Measurements from ENCODE around the gene INTS3. TPM values are rescaled to one million over a fixed set of nuclear protein-coding genes. Genes with fewer than 3 reads are reported as not detected.

INTS3 gene
- total and polyA plus RNA-seq, 2 of the 8 experiments (the other 6 are each of a cell fraction or from before 2014, with no cell fraction given) = 66.8 to 93.2 TPM

DNA sequence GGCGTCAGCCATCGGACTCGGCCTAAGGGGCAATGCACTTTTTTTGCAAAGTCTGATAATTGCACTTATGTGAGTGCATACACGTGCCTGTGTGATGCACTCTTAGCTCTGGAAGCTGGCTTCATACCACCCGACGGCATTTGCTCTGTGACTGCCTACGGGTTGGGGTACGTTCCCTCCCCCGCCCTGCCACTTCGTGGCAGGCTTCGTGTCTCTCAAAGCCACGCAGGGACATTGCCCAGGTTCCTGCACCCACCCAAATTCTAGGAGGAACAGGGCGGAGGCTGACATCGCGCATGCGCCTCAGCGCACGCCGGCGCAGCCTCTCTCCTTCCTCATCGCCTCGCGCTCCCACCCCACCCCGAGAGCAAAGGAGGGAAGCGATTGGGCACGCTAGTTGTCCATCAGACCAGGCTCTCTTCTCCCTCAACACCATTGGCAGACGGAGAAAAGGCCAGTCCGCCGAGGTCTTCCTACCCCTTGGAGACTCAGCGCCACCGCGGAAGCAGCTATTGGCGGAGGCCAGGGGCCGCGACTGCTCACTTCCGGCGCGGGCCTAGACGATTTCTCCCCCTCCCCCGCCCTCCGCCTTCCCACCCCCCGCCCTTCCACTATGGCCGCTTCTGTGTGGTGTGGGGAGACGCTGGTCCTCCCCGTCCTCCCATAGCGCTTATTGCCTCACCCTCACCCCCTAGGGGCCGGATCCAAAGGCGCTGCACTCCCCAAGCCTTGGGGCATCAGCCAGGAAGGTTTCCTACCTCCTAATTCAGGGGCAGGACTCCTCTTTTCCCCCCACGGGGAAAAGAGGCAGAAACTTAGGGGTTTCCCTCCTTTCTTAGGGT is at the start of gene INTS3 (continued):
- TF ChIP-seq RBBP5 (IDR thresholded peaks at IDR 0.05; ENCODE audit: borderline replicate concordance, low read depth, low read length) = no peak
- TF ChIP-seq EP300 (IDR thresholded peaks at IDR 0.05; ENCODE audit: borderline replicate concordance in 1 of 2, low read depth in 2 of 2, low read length in 2 of 2) = no peak
- TF ChIP-seq, protein P1, sequence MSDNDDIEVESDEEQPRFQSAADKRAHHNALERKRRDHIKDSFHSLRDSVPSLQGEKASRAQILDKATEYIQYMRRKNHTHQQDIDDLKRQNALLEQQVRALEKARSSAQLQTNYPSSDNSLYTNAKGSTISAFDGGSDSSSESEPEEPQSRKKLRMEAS (IDR thresholded peaks at IDR 0.05) = peak; percentile 45; the same call in 1 of the 2 replicates
- peak; percentile 78 for TF ChIP-seq SP2 (IDR thresholded peaks at IDR 0.05; ENCODE audit: low read length)
- no peak for TF ChIP-seq KDM4A (IDR thresholded peaks at IDR 0.05; ENCODE audit: low read depth, low read length, severe bottlenecking)
- no peak for TF ChIP-seq RXRA (IDR thresholded peaks at IDR 0.05; ENCODE audit: insufficient read depth, low read depth, low read length)
- no peak for TF ChIP-seq HDAC2 (IDR thresholded peaks at IDR 0.05; ENCODE audit: borderline replicate concordance in 1 of 2, low read depth in 2 of 2, low read length in 2 of 2)
- TF ChIP-seq JUN (IDR thresholded peaks at IDR 0.05; ENCODE audit: low read depth, low read length) = no peak
- peak; percentile 55; the same call in 1 of the 2 replicates for TF ChIP-seq PHF8 (conservative IDR thresholded peaks at IDR 0.05; ENCODE audit: low read depth, low read length)
- no peak for TF ChIP-seq SIRT6 (IDR thresholded peaks at IDR 0.05; ENCODE audit: low read length)
- peak; percentile 98 for TF ChIP-seq SP1 (IDR thresholded peaks at IDR 0.05; ENCODE audit: low read depth, low read length)
- TF ChIP-seq SRF (IDR thresholded peaks at IDR 0.05; ENCODE audit: low read depth, low read length) = no peak
- TF ChIP-seq FOSL1 (IDR thresholded peaks at IDR 0.05; ENCODE audit: insufficient read depth, low read depth, low read length) = no peak
- no peak for TF ChIP-seq SIX5 (IDR thresholded peaks at IDR 0.05; ENCODE audit: low read depth, low read length)
- TF ChIP-seq KDM1A (IDR thresholded peaks at IDR 0.05; ENCODE audit: borderline replicate concordance, low read length) = no peak
- TF ChIP-seq CHD2 (IDR thresholded peaks at IDR 0.05; ENCODE audit: low read length) = peak; percentile 90
- TF ChIP-seq CEBPB (IDR thresholded peaks at IDR 0.05; ENCODE audit: low read depth, low read length) = no peak
- TF ChIP-seq TAF7 (optimal IDR thresholded peaks at IDR 0.05; ENCODE audit: borderline replicate concordance, low read depth, low read length) = peak; percentile 15
- peak; percentile 81 for TF ChIP-seq NRF1 (IDR thresholded peaks at IDR 0.05; ENCODE audit: low read depth, low read length)
- TF ChIP-seq EGR1 (IDR thresholded peaks at IDR 0.05; ENCODE audit: borderline replicate concordance, low read depth, low read length) = no peak
- TF ChIP-seq BACH1 (IDR thresholded peaks at IDR 0.05; ENCODE audit: low read length) = no peak; the same call in 1 of the 2 replicates
- no peak for TF ChIP-seq GTF2F1 (IDR thresholded peaks at IDR 0.05; ENCODE audit: borderline replicate concordance, low read depth, low read length)
- TF ChIP-seq RFX5 (IDR thresholded peaks at IDR 0.05; ENCODE audit: borderline replicate concordance, low read depth, low read length) = peak; percentile 24; the same call in 1 of the 2 replicates
- TF ChIP-seq CREB1 (IDR thresholded peaks at IDR 0.05) = peak; percentile 81
- no peak for TF ChIP-seq ZNF274 (IDR thresholded peaks at IDR 0.05; ENCODE audit: borderline replicate concordance, extremely low read depth, low read length)

Data from H1 (cell line).